GM12864 (cell line): ENCODE measurements around the gene LTC4S.

ENCODE experiments used
- DNase-seq: peaks from one replicate; pipeline ENCODE4 v3.0.0-alpha.2; 2011; ENCODE audit warnings: low read depth
- H3K4me3 ChIP-seq: 2 replicates; pipeline ENCODE4 v1.5.1; 2011; ENCODE audit warnings: mild to moderate bottlenecking, low read depth, low read length, control low read depth
- TF ChIP-seq, protein P1 (sequence below): IDR thresholded peaks from 2 replicates; pipeline ENCODE4 v1.5.1; 2011; ENCODE audit warnings: low read depth, mild to moderate bottlenecking, moderate library complexity, low read length, control low read depth, inconsistent platforms; ENCODE audit errors: missing control alignments

LTC4S gene

GRCh38 chr5:179802950-179803562 lies 9.3 kb downstream of the LTC4S start:
- TF ChIP-seq, protein P1, sequence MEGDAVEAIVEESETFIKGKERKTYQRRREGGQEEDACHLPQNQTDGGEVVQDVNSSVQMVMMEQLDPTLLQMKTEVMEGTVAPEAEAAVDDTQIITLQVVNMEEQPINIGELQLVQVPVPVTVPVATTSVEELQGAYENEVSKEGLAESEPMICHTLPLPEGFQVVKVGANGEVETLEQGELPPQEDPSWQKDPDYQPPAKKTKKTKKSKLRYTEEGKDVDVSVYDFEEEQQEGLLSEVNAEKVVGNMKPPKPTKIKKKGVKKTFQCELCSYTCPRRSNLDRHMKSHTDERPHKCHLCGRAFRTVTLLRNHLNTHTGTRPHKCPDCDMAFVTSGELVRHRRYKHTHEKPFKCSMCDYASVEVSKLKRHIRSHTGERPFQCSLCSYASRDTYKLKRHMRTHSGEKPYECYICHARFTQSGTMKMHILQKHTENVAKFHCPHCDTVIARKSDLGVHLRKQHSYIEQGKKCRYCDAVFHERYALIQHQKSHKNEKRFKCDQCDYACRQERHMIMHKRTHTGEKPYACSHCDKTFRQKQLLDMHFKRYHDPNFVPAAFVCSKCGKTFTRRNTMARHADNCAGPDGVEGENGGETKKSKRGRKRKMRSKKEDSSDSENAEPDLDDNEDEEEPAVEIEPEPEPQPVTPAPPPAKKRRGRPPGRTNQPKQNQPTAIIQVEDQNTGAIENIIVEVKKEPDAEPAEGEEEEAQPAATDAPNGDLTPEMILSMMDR, result no peak
- DNase-seq, result no peak
- H3K4me3 ChIP-seq, result no peak overlapping the region

DNA sequence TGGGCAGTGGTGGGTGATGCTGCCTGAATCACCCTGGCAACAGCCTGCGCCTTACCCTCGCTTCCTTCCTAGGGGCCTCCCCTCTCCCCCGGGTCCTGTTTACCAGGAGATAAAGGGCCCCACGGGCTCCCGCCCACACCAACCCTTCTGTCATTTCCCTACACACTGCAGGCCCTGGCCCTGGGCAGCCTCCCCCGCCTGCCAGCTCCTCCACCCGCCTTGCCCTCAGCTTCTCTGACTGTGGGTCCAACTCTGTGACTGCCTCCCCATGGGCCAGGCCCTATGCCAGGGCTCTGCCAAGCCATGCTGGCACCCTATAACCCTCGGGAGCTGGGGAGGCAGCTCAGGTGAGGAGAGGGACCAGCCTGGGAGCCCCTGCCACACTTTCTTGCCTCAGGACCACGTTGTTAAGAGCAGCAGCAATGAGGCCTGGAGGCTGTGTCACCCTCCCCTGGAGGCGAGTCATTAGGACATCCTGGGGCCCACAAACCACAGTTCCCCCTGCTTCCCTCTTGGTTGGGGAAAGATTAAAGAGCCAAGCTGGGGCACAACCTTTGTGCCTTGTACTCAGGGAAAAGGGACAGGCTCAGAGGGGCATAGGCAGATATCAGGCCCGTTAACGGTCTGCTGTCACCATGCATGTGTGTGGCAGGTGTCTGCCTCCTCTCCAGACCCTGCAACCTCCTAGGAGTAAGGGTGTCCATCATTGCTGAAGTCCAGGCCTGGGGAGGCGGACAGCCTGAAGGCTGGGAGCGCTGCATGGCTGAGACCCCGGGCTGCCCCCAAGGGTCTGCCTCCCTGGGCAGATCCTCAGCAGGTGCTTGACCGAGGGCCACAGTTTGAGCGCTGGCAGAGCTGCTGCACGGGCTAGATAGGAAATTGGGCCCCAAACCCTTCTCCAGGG lies 10.1 kb downstream of the LTC4S start:
- DNase-seq, result no peak
- no peak overlapping the region for H3K4me3 ChIP-seq
- TF ChIP-seq, protein P1, result no peak

DNA sequence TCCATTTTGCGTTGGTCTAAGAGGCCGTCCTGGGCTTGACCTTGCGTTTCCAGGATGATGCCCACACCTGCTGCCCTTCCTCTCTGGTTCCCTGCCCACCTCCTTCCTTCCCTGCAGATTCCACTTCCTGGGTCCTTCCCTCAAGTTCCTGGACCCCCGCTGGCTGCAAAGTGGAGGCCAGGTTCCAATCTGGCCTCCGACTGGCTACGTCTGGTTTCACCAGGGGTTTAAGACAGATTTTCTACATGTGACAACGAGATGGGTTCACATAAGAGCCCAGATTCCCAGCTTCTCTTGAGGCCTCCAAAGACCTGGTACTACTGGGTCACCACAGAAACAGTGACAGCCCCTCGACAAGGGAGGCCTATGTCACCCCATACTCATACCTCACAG lies 10.8 kb downstream of the LTC4S start:
- no peak overlapping the region; the same call in 1 of the 2 replicates for H3K4me3 ChIP-seq
- DNase-seq, result no peak
- TF ChIP-seq, protein P1, result no peak

GRCh38 chr5:179805070-179805528 lies 11.3 kb downstream of the LTC4S start:
- H3K4me3 ChIP-seq, result peak overlapping the region; percentile 94
- TF ChIP-seq, protein P1, result no peak
- DNase-seq, result no peak

GRCh38 chr5:179805529-179806249 lies 11.9 kb downstream of the LTC4S start:
- TF ChIP-seq, protein P1, result no peak

DNA sequence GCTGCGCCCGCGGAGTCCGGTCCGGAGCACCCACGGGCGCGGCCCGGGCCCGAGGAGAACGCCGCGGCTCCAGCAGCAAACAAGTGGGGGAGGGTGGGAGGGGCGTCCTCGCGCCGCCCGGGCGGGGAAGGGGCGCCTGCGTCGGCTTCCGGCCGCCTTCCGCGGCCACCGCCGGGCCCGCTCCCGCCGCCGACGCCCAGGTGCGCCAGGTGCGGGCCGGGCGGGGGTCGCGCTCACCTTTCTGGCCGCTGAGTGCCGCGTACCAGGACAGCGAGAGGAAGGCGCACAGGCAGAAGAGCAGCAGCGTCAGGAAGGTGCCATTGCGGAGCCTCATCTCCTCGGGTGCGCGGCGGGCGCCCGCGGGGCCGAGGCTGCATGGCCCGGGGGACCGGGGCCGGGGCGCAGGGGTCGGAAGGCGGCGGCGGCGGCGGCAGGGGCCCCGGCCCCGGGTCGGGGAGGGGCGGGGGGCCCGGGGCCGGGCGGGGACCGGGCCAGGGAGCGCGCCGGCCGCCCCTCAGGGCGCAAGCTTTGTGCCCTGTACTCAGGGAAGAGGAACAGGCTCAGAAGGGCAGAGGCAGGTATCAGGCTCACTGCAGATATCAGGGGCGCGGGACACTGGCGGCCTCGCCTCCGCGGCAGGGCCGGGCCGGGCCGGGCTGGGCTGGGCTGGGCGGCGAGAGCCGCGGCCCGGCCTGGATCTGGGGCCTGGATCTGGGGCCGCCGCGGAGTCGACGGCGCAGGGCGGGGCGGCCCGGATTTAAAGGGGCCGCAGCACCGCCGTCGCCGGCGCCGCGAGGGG lies 12.7 kb downstream of the LTC4S start, which contains the start of gene MGAT4B:
TSS of gene MGAT4B (minus strand) at position 617 of the 799 bp plus-strand sequence. CDS start at position 334, 283 bp downstream.
- TF ChIP-seq, protein P1, result no peak
- no peak for DNase-seq
- H3K4me3 ChIP-seq, result peak within 1 kb of the TSS; percentile 94

More at GRCh38 chr5:179805529-179806249, 11.9 kb downstream of the LTC4S start:
- H3K4me3 ChIP-seq, result peak overlapping the region; percentile 94
- DNase-seq, result no peak
